ENCODE results near the gene LTK.

LTK gene

DNA sequence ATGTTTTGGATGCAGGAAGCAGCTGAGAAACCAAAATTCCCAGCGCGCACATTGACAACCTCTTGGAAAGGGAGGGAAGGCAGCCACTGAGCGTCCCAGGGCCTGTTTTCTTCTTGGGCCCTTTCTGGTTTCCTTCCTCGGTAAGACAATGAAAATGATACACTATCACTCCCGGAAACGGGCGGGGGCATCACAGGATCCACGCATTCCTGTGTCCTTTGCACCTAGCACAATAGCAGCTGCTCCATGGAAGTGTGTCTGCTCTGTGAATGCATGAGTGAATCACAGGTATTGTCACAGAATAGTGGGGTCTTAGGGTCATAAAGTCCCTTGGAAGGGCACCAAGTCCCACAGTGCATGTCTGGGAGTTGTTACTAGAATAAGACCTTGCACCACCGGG lies 26.2 kb downstream of the LTK start:
- no peak for DNase-seq (ENCODE audit: low read depth in 1 of 2, low spot score in 1 of 2)
- no peak overlapping the region for H3K4me3 ChIP-seq (replicated peaks; ENCODE audit: insufficient read depth, low read length)
- peaks cover 7% of the 10 kb centered on the region for H3K27me3 ChIP-seq (ENCODE audit: insufficient read depth, poor library complexity, severe bottlenecking)
- H3K27ac ChIP-seq (replicated peaks), result no peak overlapping the region
- TF ChIP-seq POLR2AphosphoS5 (IDR thresholded peaks at IDR 0.05; ENCODE audit: low read depth) (no peak), SPI1 (IDR thresholded peaks at IDR 0.05; ENCODE audit: borderline replicate concordance, low read depth) (no peak), GABPA (IDR thresholded peaks at IDR 0.05; ENCODE audit: low read depth) (no peak)
- TF ChIP-seq, protein P1, sequence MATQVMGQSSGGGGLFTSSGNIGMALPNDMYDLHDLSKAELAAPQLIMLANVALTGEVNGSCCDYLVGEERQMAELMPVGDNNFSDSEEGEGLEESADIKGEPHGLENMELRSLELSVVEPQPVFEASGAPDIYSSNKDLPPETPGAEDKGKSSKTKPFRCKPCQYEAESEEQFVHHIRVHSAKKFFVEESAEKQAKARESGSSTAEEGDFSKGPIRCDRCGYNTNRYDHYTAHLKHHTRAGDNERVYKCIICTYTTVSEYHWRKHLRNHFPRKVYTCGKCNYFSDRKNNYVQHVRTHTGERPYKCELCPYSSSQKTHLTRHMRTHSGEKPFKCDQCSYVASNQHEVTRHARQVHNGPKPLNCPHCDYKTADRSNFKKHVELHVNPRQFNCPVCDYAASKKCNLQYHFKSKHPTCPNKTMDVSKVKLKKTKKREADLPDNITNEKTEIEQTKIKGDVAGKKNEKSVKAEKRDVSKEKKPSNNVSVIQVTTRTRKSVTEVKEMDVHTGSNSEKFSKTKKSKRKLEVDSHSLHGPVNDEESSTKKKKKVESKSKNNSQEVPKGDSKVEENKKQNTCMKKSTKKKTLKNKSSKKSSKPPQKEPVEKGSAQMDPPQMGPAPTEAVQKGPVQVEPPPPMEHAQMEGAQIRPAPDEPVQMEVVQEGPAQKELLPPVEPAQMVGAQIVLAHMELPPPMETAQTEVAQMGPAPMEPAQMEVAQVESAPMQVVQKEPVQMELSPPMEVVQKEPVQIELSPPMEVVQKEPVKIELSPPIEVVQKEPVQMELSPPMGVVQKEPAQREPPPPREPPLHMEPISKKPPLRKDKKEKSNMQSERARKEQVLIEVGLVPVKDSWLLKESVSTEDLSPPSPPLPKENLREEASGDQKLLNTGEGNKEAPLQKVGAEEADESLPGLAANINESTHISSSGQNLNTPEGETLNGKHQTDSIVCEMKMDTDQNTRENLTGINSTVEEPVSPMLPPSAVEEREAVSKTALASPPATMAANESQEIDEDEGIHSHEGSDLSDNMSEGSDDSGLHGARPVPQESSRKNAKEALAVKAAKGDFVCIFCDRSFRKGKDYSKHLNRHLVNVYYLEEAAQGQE (IDR thresholded peaks at IDR 0.05; ENCODE audit: insufficient replicate concordance, low read depth), result no peak
- TF ChIP-seq, protein P2, sequence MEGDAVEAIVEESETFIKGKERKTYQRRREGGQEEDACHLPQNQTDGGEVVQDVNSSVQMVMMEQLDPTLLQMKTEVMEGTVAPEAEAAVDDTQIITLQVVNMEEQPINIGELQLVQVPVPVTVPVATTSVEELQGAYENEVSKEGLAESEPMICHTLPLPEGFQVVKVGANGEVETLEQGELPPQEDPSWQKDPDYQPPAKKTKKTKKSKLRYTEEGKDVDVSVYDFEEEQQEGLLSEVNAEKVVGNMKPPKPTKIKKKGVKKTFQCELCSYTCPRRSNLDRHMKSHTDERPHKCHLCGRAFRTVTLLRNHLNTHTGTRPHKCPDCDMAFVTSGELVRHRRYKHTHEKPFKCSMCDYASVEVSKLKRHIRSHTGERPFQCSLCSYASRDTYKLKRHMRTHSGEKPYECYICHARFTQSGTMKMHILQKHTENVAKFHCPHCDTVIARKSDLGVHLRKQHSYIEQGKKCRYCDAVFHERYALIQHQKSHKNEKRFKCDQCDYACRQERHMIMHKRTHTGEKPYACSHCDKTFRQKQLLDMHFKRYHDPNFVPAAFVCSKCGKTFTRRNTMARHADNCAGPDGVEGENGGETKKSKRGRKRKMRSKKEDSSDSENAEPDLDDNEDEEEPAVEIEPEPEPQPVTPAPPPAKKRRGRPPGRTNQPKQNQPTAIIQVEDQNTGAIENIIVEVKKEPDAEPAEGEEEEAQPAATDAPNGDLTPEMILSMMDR (IDR thresholded peaks at IDR 0.05; ENCODE audit: insufficient read depth, low read length), result no peak

DNA sequence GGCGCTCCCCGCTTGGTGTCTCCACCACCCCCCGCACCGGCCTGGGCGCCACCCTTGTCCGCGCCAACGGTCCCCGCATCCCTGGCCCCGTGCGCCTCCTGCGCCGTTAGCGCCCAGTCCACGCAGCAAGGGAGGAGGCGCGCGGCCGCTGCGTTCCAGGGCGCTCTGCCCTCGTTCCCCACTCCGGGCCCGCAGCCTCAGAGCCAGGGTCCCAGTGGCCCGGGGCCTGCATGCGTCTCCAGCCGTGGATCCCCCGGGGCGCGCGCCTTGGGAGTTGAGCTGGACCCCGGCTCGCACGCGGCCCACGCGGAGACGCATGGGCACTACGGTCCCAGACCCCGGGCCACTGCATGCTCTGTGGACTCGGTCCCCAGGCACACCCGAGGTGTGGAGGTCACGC lies 27.3 kb downstream of the LTK start:
- DNase-seq (ENCODE audit: low read depth in 1 of 2, low spot score in 1 of 2), result no peak
- no peak for TF ChIP-seq GABPA (IDR thresholded peaks at IDR 0.05; ENCODE audit: low read depth)
- TF ChIP-seq POLR2AphosphoS5 (IDR thresholded peaks at IDR 0.05; ENCODE audit: low read depth), result no peak
- TF ChIP-seq, protein P1 (IDR thresholded peaks at IDR 0.05; ENCODE audit: insufficient replicate concordance, low read depth), result no peak
- TF ChIP-seq, protein P2 (IDR thresholded peaks at IDR 0.05; ENCODE audit: insufficient read depth, low read length), result no peak
- no peak for TF ChIP-seq SPI1 (IDR thresholded peaks at IDR 0.05; ENCODE audit: borderline replicate concordance, low read depth)
- Histone ChIP-seq H3K27me3 (ENCODE audit: insufficient read depth, poor library complexity, severe bottlenecking) (no peaks in the 10 kb centered on the region), H3K4me3 (replicated peaks; ENCODE audit: insufficient read depth, low read length) (no peak overlapping the region), H3K27ac (replicated peaks) (no peak overlapping the region)

- Histone ChIP-seq H3K27ac (replicated peaks) (no peak overlapping the region), H3K27me3 (ENCODE audit: insufficient read depth, poor library complexity, severe bottlenecking) (no peaks in the 10 kb centered on the region), H3K4me3 (replicated peaks; ENCODE audit: insufficient read depth, low read length) (no peak overlapping the region)
- TF ChIP-seq GABPA (IDR thresholded peaks at IDR 0.05; ENCODE audit: low read depth), result no peak
- TF ChIP-seq POLR2AphosphoS5 (IDR thresholded peaks at IDR 0.05; ENCODE audit: low read depth), result no peak
- TF ChIP-seq, protein P2 (IDR thresholded peaks at IDR 0.05; ENCODE audit: insufficient read depth, low read length), result no peak
- TF ChIP-seq, protein P1 (IDR thresholded peaks at IDR 0.05; ENCODE audit: insufficient replicate concordance, low read depth), result no peak
- TF ChIP-seq SPI1 (IDR thresholded peaks at IDR 0.05; ENCODE audit: borderline replicate concordance, low read depth), result no peak
- DNase-seq (ENCODE audit: low read depth in 1 of 2, low spot score in 1 of 2), result no peak
These were observed 28.5 kb downstream of the LTK start for GRCh38 chr15:41484937-41485625.
